Colonic mucosa (tissue), 4 donors: Measurements from ENCODE around the gene MGAM2. TPM values are rescaled to one million over a fixed set of nuclear protein-coding genes. Genes with fewer than 3 reads are reported as not detected.
"Not testable (repeated sequence)": the region's sequence is repeated elsewhere in the genome, so short reads cannot be mapped to it uniquely, and the experiment has no call there.

ENCODE experiments used
- DNase-seq: peaks from one replicate; pipeline ENCODE4 v3.0.0-alpha.2; 2020
- H3K27ac ChIP-seq: fragments of 200-600 bp; one replicate; pipeline ENCODE4 v1.8.0; 2021
- H3K27me3 ChIP-seq: fragments of 200-600 bp; one replicate; pipeline ENCODE4 v1.8.0; 2021
- H3K36me3 ChIP-seq: fragments of 200-600 bp; one replicate; pipeline ENCODE4 v1.8.0; 2021
- H3K4me1 ChIP-seq: fragments of 200-600 bp; one replicate; pipeline ENCODE4 v1.8.0; 2021; ENCODE audit warnings: mild to moderate bottlenecking
- H3K4me3 ChIP-seq: fragments of 200-600 bp; one replicate; pipeline ENCODE4 v1.8.0; 2021
- H3K9ac ChIP-seq, 2 donors: one replicate each; pipeline ENCODE4 v1.7.0; 2013; ENCODE audit warnings: control low read depth in 2 of 2, low read depth in 2 of 2, low read length in 2 of 2
- H3K9me3 ChIP-seq: fragments of 200-600 bp; one replicate; pipeline ENCODE4 v1.8.0; 2021
- CTCF ChIP-seq: fragments of 200-600 bp; IDR thresholded peaks from one replicate; pipeline ENCODE4 v1.8.0; 2022; ENCODE audit warnings: antibody characterized with exemption, mild to moderate bottlenecking
- intact Hi-C: fragments of 100-400 bp; cut with DNase I; formaldehyde crosslinking; loops from one replicate; pipeline ENCODE4 v1.14.1; 2022
- total RNA-seq, 2 donors: library from RNA; stranded (reverse); fragmentation: NEBNext Ultra II Directional in 1 of 2; extraction: Animal tissue kit (Norgen Biotek cat#: 25700) in 1 of 2; gene quantifications; one replicate each; pipeline ENCODE4 v1.2.1, GENCODE V29; 2021
- donor health status: healthy.
- donor health status: DM: no; HTN: no; CAD: no.
- donor health status: DM: no; HTN: no; CAD: no.

Gene MGAM2
- total RNA-seq, 2 donors from 2014 or later, result 7.5 to 26.4 TPM

DNA sequence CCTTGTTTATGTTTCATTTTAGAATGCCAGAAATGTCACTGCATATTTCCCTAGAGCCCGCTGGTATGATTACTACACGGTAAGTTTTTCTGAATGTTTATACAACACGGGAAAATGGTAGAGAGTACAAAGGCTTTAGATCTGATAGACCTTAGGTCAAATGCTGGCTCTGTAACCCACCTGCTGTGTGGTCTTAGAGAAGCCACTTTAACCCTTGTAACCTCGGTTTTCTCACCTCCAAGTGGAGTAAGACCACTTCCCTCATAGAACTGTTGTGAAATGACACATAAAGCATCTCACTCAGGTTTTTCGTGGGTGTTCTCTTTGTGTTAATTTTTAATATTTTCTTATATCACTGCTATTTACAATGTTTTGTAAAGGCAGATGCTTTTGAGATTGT lies 13.9 kb upstream of the MGAM2 start:
- Histone ChIP-seq H3K27ac (no peak overlapping the region), H3K4me1 (no peaks in the 10 kb centered on the region), H3K27me3 (no peaks in the 10 kb centered on the region), H3K9ac (no peak overlapping the region), H3K4me3 (no peak overlapping the region), H3K9me3 (no peaks in the 10 kb centered on the region), H3K36me3 (no peaks in the 10 kb centered on the region)
- DNase-seq, result no peak
- TF ChIP-seq CTCF, result no peak
- intact Hi-C loops, result no loop called here

DNA sequence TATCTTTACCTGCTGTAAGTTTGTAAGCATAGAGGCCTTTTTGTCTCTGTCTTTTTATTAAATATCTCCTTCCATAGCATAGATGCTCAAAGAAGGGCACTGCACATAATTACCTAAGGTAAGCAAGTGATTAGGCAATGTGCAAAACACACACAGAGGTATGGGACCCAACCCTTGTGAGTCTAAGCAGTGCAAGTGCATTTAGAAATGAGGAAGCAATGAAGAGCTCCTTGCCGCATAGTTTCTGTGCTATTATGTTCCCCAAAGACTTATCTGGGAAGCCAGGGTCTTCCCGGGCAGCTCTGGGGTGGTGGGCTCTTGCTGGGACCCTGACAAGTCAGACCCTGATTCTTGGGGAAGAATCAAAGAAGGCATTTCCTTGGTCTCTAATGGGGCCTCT lies 13.5 kb upstream of the MGAM2 start:
- Histone ChIP-seq H3K36me3 (no peaks in the 10 kb centered on the region), H3K9ac (no peak overlapping the region), H3K9me3 (no peaks in the 10 kb centered on the region), H3K27me3 (no peaks in the 10 kb centered on the region), H3K4me1 (no peaks in the 10 kb centered on the region), H3K27ac (no peak overlapping the region), H3K4me3 (no peak overlapping the region)
- DNase-seq, result no peak
- TF ChIP-seq CTCF, result no peak
- intact Hi-C loops, result no loop called here

- H3K9ac ChIP-seq, result not testable (repeated sequence)
Observed at GRCh38 chr7:142099347-142099746, 12.2 kb upstream of the MGAM2 start.

GRCh38 chr7:142100634-142101033 lies 10.9 kb upstream of the MGAM2 start:
- Histone ChIP-seq H3K27ac (no peak overlapping the region), H3K4me1 (no peaks in the 10 kb centered on the region), H3K27me3 (no peaks in the 10 kb centered on the region), H3K4me3 (no peak overlapping the region), H3K9me3 (no peaks in the 10 kb centered on the region), H3K9ac (no peak overlapping the region), H3K36me3 (no peaks in the 10 kb centered on the region)
- DNase-seq, result no peak
- intact Hi-C loops, result no loop called here
- no peak for TF ChIP-seq CTCF

More at GRCh38 chr7:142099347-142099746, 12.2 kb upstream of the MGAM2 start:
- H3K4me3 ChIP-seq, H3K36me3 ChIP-seq, DNase-seq, H3K27me3 ChIP-seq, H3K27ac ChIP-seq, H3K4me1 ChIP-seq, intact Hi-C loops, H3K9me3 ChIP-seq: not testable (repeated sequence)

GRCh38 chr7:142101794-142102193 lies 9.7 kb upstream of the MGAM2 start:
- H3K36me3 ChIP-seq, H3K4me1 ChIP-seq, DNase-seq, H3K4me3 ChIP-seq, H3K9me3 ChIP-seq, H3K9ac ChIP-seq, H3K27me3 ChIP-seq, H3K27ac ChIP-seq, intact Hi-C loops: not testable (repeated sequence)

DNA sequence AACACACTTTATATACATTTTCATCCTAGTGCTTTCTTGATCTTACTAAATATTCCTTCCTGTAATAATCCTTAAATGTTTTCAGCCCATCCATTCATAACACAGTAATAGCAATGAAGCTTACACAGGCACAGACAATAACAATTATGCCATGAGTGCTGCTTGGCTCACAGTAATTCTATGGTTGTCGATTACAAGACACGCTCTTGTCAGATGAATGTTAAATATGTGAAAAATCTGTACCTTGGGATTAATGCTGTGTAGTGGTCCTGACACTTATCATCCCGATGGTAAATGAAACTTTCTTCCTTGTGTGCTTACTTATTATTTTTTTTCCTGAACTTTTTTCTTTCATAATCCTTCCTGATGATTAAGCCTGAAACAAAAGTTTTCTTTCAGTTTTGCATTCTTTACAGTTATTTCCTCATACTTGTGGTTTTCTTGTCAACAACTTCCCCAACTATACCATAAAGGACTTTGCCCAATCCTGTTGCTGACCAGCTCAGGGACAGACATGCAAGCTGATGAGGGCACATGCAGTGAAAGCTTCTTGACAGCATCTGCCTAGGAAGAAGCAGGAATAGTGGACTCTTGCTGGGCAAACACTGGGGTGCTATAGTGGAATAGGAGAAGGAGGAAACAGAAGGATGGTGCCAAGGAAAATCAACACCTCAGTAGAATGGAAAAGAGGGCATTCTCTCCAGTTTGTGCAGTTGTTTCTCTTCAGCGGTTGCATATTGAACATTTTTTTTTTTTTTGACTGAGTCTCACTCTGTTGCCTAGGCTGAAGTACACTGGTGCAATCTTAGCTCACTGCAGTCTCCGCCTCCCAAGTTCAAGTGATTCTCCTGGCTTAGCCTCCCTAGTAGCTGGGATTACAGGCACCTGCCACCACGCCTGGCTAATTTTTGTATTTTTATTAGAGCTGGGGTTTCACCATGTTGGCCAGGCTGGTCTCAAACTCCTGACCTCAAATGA lies 6.7 kb upstream of the MGAM2 start:
- no peak for TF ChIP-seq CTCF
- no peaks in the 10 kb centered on the region for H3K36me3 ChIP-seq
- peak overlapping the region; percentile 76 for H3K27ac ChIP-seq
- intact Hi-C loops, result no loop called here
- no peaks in the 10 kb centered on the region for H3K4me1 ChIP-seq
- no peak overlapping the region for H3K4me3 ChIP-seq
- H3K9ac ChIP-seq, result peak overlapping the region in 1 of 2 donors; percentile 74
- DNase-seq, result peak; percentile 71
- H3K9me3 ChIP-seq, result no peaks in the 10 kb centered on the region
- H3K27me3 ChIP-seq, result no peaks in the 10 kb centered on the region
